Measurements from ENCODE around the gene TRAF1.
A peak's percentile ranks its signal among the peaks of the same experiment; 100 is the strongest.

TRAF1 gene

GRCh38 chr9:120922404-120923195, 4.0 kb downstream of the TRAF1 start:
- peak; percentile 35 for DNase-seq

- peak; percentile 45 for DNase-seq
Observed at GRCh38 chr9:120921661-120922181, 4.9 kb downstream of the TRAF1 start.

- no peak for DNase-seq
Observed at GRCh38 chr9:120920806-120921178, 5.8 kb downstream of the TRAF1 start.

GRCh38 chr9:120919843-120920805, 6.5 kb downstream of the TRAF1 start:
- peak; percentile 62 for DNase-seq

GRCh38 chr9:120918931-120919842, 7.4 kb downstream of the TRAF1 start:
- peak; percentile 26 for DNase-seq

DNA sequence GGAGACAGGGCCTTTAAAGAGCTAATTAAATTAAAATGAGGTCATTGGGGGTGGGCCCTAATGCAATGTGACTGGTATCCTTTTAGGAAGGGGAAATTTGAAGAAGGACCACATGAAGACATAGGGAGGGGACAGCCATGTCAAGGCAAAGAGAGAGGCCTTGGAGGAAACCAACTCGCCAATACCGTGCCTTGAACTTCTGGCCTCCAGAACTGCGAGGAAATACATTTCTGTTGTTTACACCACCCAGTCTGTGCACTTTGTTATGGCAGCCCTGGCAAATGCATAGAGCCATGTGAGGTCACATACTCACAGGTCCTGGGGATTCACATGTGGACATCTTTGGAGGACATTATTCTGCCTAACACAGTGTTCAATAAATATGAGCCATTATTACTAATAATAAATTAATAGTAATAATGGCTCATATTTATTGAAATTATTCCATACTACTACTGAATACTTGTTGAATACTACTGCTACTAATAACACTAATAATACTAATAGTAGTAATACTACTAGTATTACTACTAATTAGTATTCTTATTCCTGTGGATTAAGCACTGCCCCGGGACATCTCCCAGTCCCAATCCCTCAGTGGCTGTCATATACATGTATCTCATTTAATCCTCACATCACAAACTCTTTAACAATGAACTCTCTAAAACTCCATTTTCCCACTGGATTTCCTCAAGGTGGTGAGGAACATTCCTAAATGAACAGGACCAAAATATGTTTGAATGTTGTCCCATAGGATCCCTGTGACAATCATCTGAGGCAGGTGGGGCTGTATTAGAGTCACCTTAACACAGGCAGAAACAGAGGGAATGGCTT, 8.4 kb downstream of the TRAF1 start:
- DNase-seq = peak; percentile 50

GRCh38 chr9:120916991-120917880, 9.4 kb downstream of the TRAF1 start:
- no peak for DNase-seq

GRCh38 chr9:120916588-120916987, 10.0 kb downstream of the TRAF1 start:
- no peak for DNase-seq

GRCh38 chr9:120915854-120916470, 10.6 kb downstream of the TRAF1 start:
- DNase-seq = peak; percentile 71

DNA sequence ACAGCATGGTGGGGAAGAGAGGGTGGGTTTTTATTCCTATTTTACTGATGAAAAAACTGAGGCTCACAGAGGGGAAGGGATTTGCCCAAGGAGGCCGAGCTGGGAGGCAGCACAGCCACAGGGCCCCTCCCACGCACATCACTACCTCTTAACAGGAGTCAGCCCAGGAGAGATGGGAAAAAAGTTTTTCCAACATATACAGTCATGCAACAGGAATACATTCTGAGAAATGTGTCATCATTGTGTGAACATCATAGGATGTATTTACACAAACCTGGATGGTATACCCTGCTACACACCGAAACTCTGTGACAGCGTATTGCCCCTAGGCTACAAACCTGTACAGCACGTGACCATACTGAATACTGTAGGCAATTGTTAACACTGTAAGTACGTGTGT, 11.6 kb downstream of the TRAF1 start:
- no peak for DNase-seq

DNA sequence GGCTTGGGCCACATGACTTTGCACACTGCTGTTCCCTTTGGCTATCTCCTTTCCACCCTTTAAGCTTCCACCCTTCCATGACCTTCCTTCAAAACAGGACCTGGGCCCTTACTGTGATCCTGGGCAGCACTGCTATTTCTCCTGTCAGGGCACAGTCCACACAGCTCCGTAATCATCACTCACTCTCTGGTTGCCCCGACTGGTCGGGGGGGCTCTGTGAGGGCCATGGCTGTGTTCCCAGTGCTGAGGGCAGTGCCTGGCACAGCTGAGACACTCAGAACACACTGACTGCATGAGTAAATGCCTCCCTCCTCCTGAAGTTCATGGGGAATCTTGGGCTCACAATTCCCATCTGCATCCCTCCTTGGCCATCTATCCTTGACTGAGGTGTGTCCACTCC, 12.2 kb downstream of the TRAF1 start:
- DNase-seq = no peak

GRCh38 chr9:120913647-120914264, 12.8 kb downstream of the TRAF1 start:
- no peak for DNase-seq

DNA sequence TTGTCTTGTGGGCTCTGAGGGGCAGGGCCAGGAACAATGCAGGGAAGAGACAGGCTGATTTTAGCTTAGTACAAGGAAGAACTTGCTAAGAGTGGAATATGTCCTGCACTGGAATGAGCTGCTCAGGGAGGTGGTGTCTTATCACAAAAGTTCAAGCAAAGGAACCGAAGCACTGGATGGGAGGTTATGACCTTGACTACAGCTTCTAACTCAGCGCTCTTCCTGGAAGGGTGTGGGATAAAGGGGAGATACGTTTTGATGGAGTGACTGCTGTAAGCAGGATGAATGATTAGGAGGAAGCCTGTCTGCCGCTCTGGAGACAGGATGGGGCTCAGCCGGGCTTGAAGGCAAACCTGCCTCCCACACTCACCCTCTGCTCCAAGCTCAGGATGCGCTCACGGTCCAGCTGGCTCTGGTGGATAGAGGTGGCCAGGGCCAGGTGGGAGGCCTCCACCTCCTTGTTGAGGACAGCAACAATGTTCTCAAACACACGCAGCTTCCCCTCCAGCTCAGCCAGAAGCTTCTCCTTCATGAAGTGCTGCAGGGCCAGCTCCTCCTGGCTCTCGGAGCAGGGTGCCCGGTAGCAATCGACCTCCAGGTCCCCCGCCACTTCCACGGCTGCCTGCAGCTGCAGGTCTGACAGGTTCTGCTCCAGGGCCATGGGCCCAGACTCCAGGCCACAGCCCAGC, 13.5 kb downstream of the TRAF1 start:
- DNase-seq = no peak

- no peak for DNase-seq
Observed at GRCh38 chr9:120911295-120911837, 15.2 kb downstream of the TRAF1 start.

DNA sequence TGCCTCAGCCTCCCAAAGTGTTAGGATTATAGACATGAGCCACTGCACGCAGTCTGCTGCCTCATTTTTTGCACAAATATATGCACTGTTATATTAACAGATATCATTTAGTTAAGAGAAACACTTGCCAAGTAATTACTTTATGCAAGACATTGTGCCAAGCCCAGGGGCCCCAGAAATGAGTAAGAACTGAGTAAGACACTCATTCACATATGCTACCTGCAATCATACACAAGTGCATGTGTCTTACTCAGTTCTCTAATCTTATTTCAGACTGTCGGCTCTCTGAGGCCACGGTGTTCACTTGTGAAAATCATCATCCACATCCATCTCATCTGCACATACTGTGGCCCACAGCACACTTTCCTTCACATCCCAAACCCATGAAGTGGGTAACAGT, 16.0 kb downstream of the TRAF1 start:
- DNase-seq = no peak

GRCh38 chr9:120909904-120910303, 16.7 kb downstream of the TRAF1 start:
- DNase-seq = peak; percentile 70

GRCh38 chr9:120905315-120906164, 21.1 kb downstream of the TRAF1 start:
- DNase-seq = peak; percentile 54

DNA sequence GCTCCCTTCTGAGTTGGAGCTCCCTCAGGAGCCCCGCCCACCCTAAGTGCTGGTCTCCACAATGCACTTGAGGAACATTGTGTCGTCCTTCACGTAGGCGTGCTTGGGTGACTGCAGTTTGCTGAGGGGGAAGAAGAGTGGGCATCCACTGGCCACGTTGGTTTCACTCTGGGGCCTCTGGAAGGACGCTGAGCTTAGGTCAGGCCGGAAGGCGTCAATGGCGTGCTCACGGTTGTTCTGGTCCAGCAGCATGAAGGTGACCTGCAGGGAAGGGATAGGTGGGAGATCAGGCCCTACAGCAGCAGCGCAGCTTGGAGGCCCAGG, 21.7 kb downstream of the TRAF1 start:
- no peak for DNase-seq
